Epidermal melanocyte (primary cell): ENCODE measurements around the gene PRRX2.
"Not testable (repeated sequence)": the region's sequence is repeated elsewhere in the genome, so short reads cannot be mapped to it uniquely, and the experiment has no call there.

Experiments
- DNase-seq: peaks from one replicate; pipeline ENCODE4 v3.0.0; 2011; ENCODE audit warnings: low spot score; ENCODE audit not compliant: insufficient read length

Gene PRRX2

DNA sequence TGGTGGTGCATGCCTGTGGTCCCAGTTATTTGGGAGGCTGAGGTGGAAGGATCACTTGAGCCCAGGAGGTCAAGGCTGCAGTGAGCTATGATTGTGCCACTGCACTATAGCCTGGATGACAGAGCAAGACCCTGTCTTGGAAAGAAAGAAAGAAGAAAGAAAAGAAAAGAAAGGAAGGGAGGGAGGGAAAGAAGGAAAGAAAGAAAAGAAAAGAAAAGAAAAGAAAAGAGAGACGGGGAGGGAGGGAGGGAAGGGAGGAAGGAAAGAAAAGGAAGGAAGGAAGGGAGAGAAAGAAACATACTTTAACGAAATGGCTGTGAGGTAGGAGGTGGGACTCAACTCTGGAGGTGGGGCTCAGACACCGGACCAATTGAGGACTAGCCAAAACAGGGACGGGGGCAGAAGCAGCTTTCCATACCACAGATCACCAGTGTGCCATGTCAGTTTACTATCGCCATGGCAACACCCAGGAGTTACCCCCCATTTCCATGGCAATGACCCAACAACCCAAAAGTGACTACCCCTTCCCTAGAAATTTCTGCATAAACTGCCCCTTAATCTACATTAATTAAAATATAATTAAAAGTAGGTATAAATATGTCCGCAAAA, 66.1 kb downstream of the PRRX2 start:
- DNase-seq = no peak

DNA sequence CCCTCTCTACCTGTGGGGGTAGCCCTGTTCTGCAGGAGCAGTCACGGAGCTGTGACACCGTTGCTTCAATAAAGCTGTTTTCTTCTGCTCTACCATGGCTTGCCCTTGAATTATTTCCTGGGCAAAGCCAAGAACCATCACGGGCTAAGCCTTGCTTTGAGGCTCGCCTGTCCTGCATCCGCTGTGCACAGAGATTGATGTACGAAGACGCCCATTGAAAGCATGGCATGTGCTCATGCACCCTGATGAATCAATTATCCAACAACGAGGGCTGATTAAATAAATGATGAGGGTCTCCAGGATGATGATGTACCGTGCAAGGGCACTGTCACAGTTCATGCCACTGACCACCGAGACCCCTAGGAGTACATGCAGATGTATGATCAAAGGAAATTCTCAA, 66.7 kb downstream of the PRRX2 start:
- DNase-seq = no peak

DNA sequence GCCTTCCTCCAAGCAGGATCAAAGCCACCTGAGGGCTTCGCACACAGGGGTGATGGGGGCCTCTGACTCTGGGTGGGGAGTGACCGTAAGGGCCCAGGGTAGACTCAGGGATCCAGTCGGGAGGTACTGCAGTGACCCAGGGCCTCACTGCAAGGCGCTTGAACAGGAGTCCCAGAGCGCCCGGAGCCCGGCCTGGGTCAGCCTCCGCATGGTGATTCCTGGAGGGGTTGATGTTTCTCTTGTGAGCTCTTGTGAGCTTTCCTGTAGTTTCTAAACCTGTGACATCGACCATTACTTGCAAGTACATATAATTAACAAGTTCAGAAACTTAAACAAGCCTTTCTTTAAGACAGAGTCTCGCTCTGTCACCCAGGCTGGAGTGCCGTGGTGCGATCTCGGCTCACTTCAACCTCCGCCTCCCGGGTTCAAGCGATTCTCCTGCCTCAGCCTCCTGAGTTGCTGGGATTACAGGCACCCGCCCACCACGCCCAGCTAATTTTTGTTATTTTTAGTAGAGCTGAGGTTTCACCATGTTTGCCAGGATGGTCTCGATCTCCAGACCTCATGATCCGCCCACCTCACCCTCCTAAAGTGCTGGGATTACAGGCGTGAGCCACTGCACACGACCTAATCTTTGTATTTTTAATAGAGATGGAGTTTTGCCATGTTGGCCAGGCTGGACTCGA, 67.6 kb downstream of the PRRX2 start:
- no peak for DNase-seq

DNA sequence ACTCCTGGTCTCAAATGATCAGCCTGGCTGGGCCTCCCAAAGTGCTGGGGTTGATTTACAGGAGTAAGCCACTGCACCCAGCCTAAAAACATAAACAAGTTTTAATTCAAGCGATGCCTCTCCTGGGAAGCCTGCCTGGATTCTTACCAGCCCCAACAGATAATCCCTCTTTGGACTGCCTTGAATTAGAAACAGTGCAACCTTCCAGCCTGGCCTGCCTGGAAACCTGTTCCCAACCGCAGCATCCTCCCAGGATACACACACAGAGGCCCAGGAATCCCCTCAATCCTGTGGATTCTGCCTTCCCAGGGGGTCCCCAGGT, 68.1 kb downstream of the PRRX2 start:
- no peak for DNase-seq

DNA sequence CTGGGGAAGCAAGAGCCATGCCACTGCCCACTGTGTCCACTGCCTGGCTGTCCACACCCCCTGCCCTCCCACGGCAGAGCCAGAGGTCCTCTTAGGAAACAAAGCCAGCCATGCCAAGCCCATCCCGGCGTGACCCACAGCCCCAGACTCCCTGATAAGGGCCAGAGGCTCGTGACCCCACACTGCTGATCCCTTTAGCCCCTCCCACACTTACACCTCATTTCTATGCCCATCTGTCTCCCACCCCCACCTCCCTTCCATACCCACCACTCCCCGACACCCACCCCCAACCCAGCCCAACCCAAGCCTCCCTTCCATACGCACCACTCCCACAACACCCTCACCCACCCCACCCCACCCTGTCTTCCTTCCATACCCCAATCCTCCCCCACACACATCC, 70.1 kb downstream of the PRRX2 start:
- no peak for DNase-seq

DNA sequence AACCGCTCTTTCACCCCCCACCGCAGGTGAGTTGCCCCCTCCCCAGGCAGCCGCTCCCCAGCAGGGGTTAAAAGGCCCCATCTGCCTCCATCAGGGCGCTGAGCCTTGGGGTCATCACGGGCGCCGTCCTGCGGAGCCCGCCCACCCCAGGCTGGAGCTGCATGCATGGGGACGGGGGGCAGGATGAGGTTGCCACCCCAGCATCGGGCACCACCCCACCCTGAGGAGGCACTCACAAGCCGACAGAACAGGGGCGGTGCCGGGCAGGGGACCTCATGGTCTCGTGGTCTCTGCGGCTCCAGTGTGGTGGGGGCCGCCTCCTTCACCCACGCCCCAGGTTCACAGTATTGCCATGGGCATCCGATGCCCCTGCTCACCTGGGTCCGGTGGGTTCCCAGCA, 70.9 kb downstream of the PRRX2 start:
- no peak for DNase-seq

DNA sequence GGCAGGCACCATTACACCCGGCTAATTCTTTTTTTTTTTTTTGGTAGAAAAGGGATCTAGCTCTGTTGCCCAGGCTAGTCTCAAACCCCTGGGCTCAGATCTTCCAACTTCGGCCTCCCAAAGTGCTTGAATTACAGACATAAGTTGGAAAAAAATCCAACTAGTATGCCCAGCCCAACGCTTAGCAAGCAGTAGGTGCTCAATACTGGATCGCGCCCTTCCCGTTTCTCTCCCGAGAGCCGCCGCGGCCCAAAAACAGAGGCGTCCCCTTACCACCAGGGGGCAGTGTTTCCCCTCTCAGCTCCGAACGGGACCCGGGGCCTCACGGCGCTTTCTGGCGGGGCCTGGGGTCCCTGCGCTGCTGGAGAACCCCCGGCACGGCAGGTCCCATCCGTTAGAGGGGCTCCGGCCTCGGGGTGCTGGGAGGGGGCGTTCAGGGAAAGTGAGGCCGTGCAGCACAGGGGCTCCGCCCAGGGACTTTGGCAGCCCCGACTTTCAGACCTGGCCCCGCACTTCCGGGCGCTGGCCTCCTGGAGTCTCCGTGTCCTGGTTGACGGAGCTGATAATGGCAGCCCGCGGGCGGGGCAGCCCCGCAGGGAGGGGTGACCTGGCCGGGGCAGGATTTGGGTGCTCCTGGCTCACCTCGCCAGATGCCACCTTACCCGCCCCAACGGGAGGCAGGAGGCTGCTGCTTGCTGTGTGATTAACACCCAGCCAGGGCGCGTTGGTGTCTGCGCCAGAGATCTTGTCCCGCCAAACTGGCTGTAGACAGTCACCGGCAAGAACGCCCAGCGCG, 72.2 kb downstream of the PRRX2 start:
- peak; percentile 66 for DNase-seq

DNA sequence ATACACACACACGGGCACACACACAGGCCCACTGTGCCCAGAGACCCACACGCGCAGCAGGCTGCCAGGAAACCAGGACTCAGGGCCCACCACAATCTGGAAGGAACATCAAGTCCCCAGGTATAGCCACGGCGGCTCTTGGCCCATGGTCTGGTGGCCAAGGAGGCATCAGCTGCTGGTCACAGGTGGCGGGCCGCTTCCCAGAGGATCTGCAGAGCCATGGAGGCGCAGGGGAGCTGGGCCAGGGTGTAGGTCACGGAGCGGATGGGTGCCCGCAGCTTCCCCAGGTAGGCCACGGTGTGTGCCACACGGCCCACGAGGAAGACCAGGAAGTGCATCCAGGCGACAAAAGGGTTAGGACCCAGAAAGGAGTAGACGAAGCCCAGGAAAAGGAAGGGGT, 74.0 kb downstream of the PRRX2 start:
- no peak for DNase-seq

DNA sequence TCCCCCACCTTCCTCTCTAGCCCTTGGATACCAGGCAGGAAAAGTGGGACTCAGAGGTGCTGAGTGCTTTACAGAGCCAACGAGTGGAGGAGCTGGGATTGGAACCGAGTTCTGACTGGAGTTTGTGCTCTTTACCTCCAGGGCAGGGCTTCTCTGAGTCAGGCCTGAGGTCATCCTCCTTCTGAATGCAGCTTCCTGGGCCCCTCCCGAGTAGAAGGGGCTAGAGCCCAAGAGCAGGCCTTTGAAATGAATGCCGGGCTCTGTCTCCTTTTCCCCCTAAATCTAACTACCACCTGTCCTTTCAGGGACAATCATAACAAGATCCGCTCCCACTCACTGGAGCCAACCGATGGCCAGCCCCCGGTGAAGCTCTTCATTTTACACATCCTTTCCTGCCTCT, 74.7 kb downstream of the PRRX2 start:
- no peak for DNase-seq

DNA sequence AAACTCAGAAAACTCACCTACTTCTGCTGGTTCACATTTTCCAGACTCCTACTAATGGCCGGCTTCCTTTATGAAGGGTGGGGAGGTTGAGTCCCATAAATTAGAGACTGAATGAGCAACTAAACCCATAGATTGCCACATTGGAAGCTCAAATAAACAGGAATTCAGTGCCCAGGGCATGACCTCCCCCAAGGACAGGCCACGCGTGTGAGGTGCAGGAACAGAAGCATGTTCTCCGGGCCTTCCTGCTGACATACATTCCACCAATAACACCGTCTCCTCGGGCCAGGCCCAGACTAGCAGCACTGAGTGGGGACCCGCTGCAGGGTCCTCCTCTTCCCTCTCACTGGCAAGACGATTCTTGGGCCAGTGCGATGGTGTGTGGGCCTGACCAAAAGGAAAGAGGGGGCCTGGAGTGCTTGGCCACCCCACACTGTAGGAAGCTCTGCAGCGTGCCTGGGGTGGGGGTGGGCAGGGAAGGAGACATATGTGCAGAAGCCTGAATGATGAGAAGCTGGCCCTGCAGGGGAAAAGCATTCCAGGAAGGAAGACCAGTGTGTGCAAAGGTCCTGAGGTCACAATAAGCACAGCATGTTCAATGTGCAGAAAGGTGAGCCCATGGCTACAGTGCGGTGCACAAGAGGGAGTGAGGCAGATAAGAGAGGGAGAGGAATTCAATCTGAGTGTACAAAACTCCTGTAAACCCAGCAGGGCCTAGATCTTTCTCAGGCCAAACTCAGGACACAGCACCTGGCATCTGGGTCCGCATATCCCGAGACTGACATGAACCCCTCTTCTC, 75.4 kb downstream of the PRRX2 start:
- no peak for DNase-seq

DNA sequence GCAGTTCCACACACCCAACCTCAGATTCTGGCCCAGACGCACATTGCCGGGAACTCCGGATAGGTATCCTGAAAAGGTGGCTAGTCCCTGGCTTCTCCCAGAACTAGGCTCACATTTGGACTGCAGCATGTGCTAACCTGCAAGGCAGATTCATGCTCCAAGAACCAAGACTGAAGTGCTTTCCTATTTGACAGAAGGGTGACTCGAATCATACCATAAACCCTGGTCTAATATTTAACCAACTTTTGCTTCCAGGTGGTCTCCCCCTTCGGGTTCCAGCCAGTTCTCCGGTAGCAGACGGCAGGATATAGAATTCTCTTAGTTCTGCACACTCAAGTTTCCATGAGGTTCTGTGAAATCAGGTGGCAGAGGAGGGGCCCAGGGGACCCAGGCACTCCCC, 79.8 kb downstream of the PRRX2 start:
- no peak for DNase-seq

DNA sequence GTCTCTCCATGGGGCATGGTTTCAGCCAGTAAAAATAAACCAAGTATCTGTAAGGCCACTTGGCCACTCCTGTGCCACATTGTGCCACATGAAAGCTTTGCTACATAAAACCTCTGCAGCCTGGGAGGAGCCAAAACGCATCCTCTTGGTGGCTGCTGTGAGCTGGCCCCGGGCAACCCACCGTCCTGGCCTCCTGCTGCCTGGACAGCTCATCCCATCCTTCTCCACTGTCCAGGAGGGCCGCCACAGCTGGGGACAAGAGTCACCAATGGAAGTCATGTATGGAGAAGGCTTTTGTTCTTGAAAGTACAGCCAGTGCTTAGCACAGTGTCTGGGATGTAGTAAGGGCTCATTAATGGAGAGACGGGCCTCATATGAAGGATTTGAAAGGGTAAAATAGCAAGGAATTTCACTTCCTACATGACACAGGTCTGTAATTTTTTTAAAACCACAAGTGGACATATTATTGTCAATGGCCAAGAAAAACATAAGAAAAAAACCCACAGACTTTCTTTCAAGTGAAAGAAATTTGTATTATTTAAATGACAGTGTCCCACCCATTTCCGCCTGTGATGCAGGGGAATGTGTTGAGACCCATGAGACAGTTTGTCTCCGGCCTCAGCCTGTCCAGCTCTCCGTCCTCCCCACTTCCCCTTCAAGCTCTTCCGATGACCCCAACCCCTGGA, 80.8 kb downstream of the PRRX2 start:
- DNase-seq = no peak

DNA sequence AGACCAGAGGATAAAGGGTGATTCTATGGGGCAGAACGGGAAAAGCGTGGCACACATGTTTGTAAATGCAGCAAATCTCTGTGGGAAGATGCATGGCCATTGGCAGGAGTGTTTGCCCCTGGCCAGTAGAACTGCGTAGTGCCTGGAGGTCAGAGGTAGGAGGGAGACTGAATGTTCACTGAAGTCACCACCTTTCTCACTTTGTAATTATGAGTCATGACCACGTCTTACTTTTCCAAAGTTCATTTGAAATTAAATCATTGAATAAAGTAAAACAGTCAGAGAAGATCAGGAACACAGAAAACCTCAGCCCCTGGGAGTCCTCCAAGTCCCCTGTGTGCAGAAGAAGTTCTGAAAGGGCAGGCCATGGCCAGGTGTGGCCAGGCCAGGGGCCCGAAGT, 82.8 kb downstream of the PRRX2 start:
- no peak for DNase-seq

DNA sequence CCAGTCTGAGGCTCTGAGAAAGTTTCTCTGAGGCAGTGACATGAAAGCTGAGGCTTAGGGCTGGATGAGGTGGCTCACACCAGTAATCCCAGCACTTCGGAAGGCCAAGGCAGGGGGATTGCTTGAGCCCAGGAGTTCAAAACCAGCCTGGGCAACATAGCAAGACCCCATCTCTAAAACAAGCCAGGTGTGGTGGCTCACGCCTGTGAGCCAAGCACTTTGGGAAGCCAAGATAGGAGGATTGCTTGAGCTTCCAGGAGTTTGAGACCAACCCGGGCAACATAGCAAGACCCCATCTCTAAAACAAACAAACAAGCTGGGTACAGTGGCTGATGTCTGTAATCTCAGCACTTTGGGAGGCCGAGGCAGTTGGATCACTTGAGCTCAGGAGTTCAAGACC, 83.6 kb downstream of the PRRX2 start:
- DNase-seq = not testable (repeated sequence)

DNA sequence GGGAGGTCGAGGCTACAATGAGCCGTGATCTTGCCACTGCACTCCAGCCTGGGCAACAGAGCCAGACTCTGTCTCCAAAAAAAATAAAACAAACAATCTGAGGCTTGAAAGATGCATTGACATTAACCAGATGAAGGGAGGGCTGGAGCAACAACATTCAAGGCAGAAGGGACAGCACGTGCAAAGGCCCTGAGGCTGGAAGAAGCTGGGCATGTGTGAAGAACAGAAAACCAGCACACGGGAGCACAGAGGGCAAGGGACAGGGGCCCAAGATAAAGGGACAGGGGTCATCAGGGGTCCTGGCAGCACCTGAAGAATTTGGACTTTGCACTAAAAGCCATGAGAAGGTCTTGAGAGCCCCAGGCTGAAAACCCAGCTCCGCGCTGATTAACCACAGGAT, 84.1 kb downstream of the PRRX2 start:
- no peak for DNase-seq

DNA sequence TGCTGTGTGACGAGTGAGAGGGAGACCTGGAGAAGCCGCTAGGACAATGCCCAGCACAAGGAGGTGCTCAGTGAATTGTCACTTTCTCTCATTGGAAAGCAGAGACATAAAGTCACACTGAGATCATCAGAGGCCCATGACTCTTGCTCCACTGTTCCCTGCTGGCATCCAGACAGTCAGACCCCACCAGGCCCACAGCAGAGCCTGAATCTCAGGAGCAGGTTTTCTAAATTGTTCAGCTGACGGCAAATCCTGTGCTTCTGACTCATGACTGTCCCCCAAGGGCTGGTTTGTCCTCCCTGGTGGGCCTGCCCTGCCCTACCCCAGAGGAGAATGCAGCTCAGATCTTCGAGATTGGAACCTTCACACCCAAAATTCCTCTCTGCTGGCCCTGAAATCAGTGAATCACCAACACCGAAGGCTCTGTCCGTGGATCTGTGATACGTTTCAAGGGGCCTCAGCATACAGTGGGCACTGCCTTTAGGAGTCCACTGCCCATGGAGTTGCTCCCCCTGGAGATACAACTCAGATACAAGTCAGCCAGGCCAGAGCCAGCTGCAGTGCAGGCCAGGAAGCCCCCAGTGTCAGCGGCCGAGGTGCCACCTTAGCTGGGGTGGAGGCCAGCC, 84.7 kb downstream of the PRRX2 start:
- no peak for DNase-seq

DNA sequence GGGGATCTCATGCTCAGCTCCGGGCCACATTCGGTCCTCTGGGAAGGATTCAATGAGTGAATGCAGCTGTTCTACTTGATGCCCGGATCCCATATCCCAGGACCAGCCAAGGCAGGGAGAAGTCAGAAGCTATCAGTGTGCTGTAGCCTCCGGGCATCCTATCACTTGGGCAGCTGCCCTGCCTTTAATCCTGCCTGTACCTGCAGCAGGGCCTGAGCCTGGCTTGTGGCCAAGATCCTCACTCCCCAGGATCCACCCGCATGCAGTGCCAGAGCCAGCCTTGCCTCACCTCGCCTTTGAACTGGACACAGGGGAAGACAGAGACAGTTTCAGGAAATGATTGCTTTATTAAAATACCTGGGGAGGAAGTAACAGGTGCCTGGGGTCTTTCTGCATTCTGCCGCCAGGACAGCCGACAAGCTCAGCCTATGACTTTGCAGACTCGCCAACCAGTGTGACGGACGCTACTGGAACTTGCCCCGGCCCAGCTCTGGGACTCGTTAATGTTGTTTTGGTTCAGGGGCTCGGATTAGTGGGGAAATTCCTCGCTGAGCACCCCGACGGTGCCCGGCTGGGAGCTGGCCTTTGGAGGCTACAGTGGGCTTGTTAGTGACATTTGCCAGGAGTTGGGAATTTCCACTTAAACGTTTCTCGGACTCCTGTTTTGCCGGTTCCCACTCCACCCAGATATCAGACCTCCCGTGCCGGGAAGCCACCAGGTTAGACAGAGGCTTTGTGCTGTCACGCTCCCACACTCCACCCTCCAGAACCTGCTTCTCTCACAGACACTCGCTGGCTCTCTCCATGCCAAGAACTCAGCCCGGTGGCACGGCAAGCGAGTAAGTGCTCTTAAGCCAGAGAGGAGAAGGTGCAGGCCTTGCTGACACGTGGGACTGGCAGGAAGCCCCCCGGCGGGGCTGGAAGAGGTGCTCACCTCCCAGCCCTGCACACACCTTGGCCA, 86.7 kb downstream of the PRRX2 start:
- no peak for DNase-seq

DNA sequence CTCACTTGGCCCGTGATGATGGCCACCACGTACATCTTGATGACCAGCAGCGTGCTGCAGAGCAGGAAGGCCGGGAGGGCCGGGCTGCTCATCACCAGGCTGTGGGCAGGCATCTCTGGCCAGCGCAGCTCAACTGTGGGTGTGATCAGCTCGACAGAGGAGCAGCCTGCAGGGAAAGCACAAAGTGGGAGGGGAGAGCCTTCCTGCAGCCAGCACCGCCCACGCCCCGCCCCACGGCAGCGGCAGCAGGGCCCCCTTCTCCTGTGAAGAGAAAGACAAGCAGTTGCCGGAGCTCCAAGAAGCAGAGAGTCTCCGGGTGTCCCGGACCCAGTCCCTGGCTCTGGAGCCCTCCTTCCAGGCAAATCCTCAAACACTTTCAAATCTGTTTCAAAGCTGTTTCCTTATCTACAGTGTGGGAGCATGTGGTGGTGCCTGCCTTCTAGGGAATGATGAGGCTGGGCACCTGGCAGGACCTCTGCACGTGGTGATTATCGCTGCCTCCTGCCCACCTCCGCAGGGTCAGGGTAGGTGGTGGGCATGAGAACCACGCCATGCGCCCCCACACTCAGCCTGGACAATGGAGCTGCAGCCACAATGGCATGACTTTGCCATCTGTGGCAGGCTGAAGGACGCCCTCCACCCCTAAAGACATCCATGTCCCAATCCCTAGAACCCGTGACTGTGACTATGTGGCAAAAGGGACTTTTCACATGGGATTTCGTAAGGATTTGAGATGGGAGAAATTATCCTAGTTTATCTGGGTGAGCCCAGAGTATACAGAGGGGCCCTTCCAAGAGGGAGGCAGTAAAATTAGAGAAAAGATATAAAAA, 87.7 kb downstream of the PRRX2 start, which contains the start of gene PTGES:
Gene PTGES, minus strand, starts transcription at position 143 of the 830 bp plus-strand sequence. Its CDS starts 30 bp downstream, at position 113.
- DNase-seq = peak; percentile 84

DNA sequence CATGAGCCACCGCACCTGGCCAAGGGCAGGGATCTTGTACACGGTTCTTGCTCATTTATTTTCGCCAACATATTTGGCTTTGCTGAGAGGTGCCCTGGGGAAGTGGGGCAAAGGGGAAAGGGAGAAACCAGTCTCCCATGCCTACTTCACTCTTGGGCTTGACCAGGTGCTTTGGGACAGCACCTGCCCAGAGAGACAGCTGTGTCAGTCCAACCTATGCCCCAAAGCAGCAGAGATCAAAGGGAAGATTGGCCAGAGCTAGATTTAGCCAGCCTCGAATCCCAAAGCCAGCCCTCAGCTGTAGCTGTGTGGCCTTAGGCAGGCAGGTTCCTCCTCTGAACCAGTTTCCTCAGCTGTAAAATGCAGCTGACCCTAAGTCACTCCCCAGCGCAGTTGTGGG, 89.7 kb downstream of the PRRX2 start:
- DNase-seq = no peak
